ENCODE measurements around the gene POU6F1.

DNA sequence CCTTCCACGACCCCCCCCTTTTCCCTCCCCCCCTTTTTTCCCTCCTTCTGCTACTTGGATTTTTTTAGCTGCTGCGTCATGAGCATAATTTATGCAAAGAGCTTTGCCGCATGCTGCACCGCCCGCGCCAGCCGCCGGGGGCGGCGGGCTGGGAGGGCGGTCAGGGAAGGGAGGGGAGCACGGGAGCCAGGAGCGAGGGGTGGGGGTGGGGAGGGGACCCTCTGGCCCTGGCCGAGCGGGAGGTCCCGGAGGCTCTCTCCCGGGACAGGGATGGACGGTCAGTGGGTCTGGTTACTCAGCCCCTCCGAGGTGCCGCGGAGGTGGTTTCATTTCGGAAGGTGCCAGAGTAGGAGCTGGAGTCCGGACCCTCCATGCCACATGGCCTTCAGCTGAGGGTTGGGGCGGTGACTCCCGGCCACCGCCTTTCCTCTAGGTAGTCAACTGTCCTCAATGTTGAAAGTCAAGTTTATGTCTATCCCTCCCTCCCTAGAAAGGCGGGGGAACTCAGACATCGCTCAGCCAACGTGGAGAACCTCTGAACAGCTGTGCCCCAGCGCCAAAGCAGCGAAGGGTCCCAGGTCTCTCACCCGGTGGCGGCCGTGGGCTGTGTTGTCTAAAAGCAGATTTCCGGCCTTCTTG, at the start of gene POU6F1:
- no peak for TF ChIP-seq NFIC (IDR thresholded peaks at IDR 0.05)
- TF ChIP-seq, protein P1, sequence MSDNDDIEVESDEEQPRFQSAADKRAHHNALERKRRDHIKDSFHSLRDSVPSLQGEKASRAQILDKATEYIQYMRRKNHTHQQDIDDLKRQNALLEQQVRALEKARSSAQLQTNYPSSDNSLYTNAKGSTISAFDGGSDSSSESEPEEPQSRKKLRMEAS (IDR thresholded peaks at IDR 0.05): peak; percentile 81
- peak; percentile 37 for TF ChIP-seq TAF1 (IDR thresholded peaks at IDR 0.05; ENCODE audit: low read depth)
- no peak for TF ChIP-seq REST (IDR thresholded peaks at IDR 0.05; ENCODE audit: low read depth)
- TF ChIP-seq CEBPB (IDR thresholded peaks at IDR 0.05): no peak
- TF ChIP-seq TEAD4 (IDR thresholded peaks at IDR 0.05): 0 out of 2 replicates have a peak, but pooled peaks have one; percentile 20
- no peak for TF ChIP-seq RAD21 (IDR thresholded peaks at IDR 0.05; ENCODE audit: low read depth)
- TF ChIP-seq EP300 (IDR thresholded peaks at IDR 0.05; ENCODE audit: borderline replicate concordance): no peak
- TF ChIP-seq ZBTB7A (IDR thresholded peaks at IDR 0.05; ENCODE audit: low read depth): peak; percentile 98
- TF ChIP-seq CREB1 (IDR thresholded peaks at IDR 0.05; ENCODE audit: low read depth): 0 out of 2 replicates have a peak, but pooled peaks have one; percentile 49
- peak; percentile 69 for TF ChIP-seq EGR1 (IDR thresholded peaks at IDR 0.05)
- peak; percentile 27; the same call in 1 of the 2 replicates for TF ChIP-seq YY1 (IDR thresholded peaks at IDR 0.05; ENCODE audit: low read depth)
- TF ChIP-seq TCF12 (IDR thresholded peaks at IDR 0.05; ENCODE audit: low read depth): peak; percentile 46
- no peak for TF ChIP-seq FOXM1 (IDR thresholded peaks at IDR 0.05; ENCODE audit: borderline replicate concordance, low read depth)

Measured in Ishikawa (cell line).